Measurements from ENCODE around the gene CORO6.

Gene CORO6

GRCh38 chr17:29576214-29577000, 46.3 kb downstream of the CORO6 start:
- DNase-seq, result no peak

DNA sequence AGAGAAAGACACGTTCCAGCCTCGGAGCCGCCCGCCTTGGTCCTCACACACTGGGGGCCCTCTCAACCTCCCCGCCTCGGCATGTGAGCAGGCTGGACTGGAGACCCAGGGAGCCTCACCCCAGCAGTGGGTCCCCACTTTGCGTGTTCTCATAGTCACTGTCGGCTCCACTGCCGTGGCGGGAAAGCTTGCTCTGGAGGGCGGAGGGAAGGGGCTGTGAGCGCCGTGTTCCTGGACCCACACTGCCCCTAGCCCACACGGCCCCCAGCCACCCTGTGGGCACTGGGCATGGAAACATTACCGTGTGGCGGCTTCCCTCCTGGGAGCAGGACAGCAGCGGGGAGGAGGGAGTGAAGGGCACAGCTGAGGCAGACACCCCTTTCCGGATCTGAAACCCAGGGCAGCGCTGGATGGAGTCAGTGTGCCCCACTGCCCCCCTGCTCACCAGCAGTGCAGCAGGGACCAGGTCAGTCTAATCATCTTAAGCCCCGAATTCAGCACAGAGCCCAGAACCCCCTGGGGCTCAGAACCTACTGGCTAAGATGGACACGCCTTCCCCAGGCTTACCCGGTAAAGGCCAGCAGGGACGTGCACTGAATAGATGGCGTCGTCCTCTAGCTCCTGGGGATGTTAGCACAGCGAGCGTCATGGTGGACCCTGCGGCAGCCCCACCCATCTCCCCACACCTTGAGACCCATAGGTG, 47.0 kb downstream of the CORO6 start:
- no peak for DNase-seq

DNA sequence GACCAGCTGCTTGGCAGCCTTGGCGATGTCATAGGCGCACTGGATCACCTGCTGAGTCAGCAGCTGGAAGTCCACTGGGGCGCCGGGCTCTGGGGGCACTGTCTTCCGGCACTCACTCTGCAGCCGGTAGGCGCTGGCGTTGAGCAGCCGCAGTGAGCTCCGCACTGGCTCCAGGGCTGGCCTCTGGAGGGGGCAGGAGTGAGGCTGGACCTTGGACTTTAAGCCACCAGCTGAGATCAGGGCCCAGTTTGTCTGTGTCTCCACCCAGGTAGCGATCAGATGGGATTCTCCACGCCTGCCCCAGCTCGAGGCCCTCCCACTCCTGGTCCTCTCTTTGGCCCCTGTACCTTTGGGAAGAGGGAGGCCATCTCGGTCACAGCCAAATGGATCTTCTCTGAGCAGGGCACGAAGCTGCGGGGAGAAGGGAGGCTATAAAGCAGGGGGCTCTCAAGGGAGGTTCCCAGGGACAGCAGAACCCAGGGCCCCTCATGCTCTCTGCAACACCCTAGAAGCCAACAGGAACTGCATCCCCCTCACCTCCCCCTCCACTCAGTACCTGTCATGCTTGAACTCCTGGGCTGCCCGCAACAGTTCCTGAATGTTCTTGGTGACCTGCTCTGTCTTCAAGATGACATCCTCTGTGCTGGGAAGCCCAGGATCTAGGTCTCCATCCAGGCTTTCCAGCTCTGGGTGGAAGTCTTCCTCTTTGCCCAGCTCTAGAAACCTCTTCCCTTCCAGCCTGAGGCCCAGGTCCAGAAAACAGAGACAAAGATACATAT, 47.8 kb downstream of the CORO6 start:
- no peak for DNase-seq

DNA sequence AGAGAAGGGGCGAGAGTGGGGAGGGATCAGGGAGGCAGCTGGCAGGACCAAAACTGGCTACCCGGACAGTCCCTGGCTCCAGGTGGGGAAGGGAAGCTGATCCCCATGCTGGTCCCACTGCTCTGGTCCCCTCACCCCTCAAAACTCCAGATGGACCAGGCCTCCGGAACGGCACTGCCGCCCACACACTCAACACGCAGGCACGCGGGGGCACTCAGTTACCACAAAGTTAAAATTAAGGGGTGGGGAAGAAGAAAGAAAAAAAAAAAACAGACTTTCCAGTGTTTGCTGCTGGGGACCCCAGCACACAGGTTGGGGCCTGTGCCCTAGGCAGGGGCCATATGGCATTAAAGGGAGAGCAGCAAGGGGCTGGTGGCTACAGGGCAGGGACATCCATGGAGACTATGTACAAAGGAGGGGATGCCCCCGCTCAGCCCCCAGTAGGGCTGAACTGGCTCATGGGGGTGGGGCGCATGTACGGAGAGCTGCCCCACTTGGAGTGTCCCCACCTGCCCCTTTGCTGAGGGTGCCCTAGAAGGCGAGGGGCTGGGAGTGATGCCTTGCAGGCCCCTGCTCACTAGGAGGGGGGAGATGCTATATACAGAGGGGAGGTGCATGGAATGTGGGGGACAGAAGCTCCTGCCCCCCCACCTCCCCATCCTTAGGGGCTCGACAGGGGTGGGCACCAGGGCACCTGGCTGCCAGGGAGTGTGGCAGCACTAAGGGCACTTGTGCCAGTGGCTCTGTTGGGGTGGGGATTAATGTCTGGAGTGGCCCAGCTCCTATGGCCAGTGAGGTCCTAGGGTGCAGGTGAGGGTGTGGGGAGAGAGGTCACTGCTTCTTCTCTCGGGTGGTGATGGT, 48.6 kb downstream of the CORO6 start:
- no peak for DNase-seq

GRCh38 chr17:29573558-29573869, 49.2 kb downstream of the CORO6 start:
- no peak for DNase-seq

GRCh38 chr17:29572691-29573557, 49.8 kb downstream of the CORO6 start:
- no peak for DNase-seq

GRCh38 chr17:29571883-29572681, 50.6 kb downstream of the CORO6 start:
- DNase-seq, result no peak

- no peak for DNase-seq
These were observed 51.2 kb downstream of the CORO6 start for GRCh38 chr17:29571486-29571882.

DNA sequence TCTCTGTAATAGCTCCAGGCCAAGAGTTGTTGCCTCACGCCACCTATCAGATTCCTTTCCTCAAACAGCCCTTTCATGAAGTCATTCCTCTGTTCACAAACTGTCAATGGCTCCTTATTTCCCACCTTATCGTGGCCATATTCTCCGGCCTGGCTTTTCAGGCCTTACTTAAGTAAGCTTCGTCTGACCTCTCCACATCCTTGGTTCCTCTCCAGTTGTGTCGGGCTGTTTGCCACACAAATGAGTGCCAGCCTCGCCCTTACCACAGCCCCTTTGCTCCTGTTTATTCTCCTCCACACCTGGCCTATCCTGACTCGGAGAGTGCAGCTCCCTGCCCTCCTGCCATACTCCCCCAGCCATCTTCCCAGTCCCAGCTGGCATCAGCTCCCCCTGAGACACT, 52.2 kb downstream of the CORO6 start:
- no peak for DNase-seq

DNA sequence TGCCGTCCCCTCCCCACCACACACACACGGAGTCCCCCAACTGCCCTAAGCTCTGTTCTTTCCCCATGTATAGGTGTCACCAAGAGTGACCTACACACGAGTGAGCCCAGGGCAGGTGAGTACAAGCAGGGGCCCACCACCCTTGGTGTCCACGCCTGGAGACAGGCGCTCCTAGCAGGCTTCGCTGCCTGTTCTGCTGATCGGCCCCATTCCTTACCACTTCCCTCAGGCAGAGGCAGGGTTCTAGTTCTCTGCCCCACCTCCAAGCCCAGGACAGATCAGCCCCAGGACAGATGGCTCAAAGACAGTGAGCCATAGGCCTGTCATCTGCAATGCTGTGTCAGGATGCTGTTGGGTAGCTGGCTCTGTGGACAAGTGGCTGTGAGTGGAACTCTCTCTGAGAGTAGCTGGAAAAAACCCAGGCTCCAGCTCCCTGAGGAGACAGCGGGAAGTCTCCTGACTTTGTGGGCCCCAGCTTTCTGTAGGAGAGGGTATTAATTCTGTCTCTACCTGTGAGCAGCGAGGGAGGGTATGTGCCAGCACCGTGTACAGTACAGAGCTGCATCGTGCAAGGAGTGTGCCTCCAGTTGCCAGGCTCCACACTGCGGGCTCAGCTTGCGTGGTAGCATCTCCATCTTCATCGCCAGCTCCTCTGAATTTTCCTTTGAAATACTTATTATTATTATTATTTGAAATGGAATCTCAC, 53.3 kb downstream of the CORO6 start:
- DNase-seq, result no peak

GRCh38 chr17:29568331-29569244, 54.1 kb downstream of the CORO6 start, which contains the start of gene TP53I13:
Gene TP53I13, plus strand, starts transcription at chr17:29568701. Its CDS starts 58 bp downstream, at chr17:29568759.
- DNase-seq, result no peak

- DNase-seq, result no peak
These were observed 55.0 kb downstream of the CORO6 start for GRCh38 chr17:29567554-29568330.

DNA sequence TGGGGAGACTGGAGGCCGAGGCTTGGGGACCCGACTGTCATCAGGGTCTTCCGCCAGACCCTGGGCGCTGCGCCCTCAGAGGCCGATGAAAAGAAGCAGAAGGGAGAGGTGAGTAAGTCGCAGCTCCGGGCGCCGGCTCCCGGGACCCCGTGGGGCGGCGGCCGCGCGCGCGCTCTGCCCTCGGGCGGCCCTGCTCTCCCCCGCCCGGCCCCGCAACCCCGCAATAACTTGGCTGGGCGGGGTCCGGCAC, 55.5 kb downstream of the CORO6 start:
- no peak for DNase-seq

GRCh38 chr17:29566473-29567303, 56.0 kb downstream of the CORO6 start, which contains the start of gene ABHD15:
Gene ABHD15, minus strand, starts transcription at chr17:29567037. Its CDS starts 71 bp downstream, at chr17:29566966.
- DNase-seq, result no peak

GRCh38 chr17:29565643-29566472, 56.9 kb downstream of the CORO6 start:
- no peak for DNase-seq
